ENCODE measurements around the gene PRKAG3. TPM values are rescaled to one million over a fixed set of nuclear protein-coding genes. Genes with fewer than 3 reads are reported as not detected.
A peak's percentile ranks its signal among the peaks of the same experiment; 100 is the strongest.

The PRKAG3 gene
- total RNA-seq, 3 donors from 2014 or later: not detected

DNA sequence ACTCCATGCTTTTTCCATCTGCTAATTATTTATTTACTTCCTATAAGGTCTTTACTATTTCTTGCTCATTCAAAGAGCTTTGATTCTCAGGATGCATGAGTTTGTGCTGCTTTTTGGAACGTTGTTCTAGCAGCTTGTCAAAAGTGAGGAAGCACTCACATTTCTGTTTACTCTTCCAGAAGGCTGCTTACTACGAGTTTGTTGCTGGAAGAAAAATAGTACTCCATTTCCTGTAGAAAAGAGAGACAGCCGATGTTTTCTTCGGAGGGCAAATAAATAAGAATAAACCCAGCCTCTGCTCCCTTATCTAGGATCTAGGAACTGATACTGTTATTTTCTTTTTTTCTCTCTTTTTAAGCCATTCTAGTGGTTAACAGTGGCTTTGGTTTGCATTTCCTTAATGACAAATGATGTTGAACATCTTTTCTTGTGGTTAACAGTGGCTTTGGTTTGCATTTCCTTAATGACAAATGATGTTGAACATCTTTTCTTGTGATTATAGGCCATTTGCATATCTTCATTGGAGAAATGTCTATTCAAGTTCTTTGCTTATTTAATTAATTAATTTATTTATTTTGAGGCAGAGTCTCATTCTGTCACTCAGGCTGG lies 29.1 kb downstream of the PRKAG3 start:
- H3K4me1 ChIP-seq (ENCODE audit: low read depth): peaks cover 7% of the 10 kb centered on the region
- H3K36me3 ChIP-seq (ENCODE audit: low read depth): no peaks in the 10 kb centered on the region
- peaks cover 11% of the 10 kb centered on the region for H3K9me3 ChIP-seq
- no peak for DNase-seq
- intact Hi-C loops (cut with DNase I, micrococcal nuclease): no loop called here
- no peak for ATAC-seq
- TF ChIP-seq, protein P1, sequence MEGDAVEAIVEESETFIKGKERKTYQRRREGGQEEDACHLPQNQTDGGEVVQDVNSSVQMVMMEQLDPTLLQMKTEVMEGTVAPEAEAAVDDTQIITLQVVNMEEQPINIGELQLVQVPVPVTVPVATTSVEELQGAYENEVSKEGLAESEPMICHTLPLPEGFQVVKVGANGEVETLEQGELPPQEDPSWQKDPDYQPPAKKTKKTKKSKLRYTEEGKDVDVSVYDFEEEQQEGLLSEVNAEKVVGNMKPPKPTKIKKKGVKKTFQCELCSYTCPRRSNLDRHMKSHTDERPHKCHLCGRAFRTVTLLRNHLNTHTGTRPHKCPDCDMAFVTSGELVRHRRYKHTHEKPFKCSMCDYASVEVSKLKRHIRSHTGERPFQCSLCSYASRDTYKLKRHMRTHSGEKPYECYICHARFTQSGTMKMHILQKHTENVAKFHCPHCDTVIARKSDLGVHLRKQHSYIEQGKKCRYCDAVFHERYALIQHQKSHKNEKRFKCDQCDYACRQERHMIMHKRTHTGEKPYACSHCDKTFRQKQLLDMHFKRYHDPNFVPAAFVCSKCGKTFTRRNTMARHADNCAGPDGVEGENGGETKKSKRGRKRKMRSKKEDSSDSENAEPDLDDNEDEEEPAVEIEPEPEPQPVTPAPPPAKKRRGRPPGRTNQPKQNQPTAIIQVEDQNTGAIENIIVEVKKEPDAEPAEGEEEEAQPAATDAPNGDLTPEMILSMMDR (IDR thresholded peaks at IDR 0.05): no peak
- H3K4me3 ChIP-seq: no peak overlapping the region

DNA sequence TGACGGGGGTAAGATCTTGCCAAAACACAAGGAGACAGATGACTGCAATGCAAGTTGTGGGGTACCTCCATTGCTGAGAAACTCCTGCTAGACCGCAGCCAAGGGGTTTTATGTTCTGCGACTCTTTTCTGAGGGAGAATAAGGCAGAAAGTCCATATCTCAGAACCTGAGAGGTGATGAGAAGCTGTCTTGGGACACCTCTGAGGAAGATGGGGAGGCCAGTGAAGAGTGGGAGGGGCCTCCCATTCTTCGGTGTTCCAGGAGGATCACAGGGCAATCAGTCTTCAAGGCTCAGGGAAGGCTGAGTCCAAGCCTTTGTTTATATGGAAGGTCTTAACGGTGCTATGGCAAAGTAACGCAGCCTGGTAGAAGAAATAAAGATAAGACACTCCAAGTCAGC lies 31.6 kb downstream of the PRKAG3 start:
- Histone ChIP-seq H3K4me3 (no peak overlapping the region), H3K36me3 (ENCODE audit: low read depth) (no peaks in the 10 kb centered on the region), H3K4me1 (ENCODE audit: low read depth) (peaks cover 7% of the 10 kb centered on the region), H3K9me3 (peaks cover 11% of the 10 kb centered on the region)
- intact Hi-C loops (cut with DNase I, micrococcal nuclease): no loop called here
- TF ChIP-seq, protein P1 (IDR thresholded peaks at IDR 0.05): no peak
- ATAC-seq: no peak
- no peak for DNase-seq

DNA sequence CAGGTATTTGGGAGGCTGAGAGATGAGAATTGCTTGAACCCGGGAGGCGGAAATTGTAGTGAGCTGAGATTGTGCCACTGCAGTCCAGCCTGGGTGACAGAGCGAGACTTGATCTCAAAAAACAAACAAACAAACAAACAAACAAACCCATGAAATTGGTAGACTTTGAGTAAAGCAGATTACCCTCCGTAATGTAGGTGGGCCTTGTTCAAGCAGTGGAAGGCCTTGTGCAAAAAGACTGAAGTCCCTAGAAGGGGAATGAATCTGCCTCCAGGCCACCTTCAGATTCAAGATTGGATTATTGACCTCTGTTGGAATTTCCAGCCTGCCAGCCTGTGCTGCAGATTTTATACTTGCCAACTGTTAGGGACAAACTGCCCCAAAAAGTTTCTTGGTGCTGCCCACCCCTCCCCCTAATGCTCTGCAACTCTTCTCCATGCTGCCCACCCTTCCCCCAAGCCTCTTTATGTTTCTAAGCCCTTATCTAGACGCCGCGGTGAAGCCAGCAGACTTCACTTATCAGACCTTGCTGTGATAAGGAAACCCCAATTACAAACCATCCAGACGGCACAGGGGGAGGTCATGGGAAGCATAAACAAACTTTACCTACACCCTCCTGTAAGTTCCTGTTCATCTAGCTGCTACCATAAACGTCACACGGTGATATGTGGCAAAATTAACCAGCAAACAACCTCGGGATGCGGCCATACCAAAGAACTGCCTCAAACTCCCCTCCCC lies 32.7 kb downstream of the PRKAG3 start:
- no peak overlapping the region for H3K4me3 ChIP-seq
- peak; percentile 9 for ATAC-seq
- TF ChIP-seq, protein P1 (IDR thresholded peaks at IDR 0.05): no peak
- intact Hi-C loops (cut with DNase I, micrococcal nuclease): no loop called here
- no peaks in the 10 kb centered on the region for H3K36me3 ChIP-seq (ENCODE audit: low read depth)
- H3K4me1 ChIP-seq (ENCODE audit: low read depth): peaks cover 7% of the 10 kb centered on the region
- no peak for DNase-seq
- H3K9me3 ChIP-seq: peaks cover 2% of the 10 kb centered on the region

DNA sequence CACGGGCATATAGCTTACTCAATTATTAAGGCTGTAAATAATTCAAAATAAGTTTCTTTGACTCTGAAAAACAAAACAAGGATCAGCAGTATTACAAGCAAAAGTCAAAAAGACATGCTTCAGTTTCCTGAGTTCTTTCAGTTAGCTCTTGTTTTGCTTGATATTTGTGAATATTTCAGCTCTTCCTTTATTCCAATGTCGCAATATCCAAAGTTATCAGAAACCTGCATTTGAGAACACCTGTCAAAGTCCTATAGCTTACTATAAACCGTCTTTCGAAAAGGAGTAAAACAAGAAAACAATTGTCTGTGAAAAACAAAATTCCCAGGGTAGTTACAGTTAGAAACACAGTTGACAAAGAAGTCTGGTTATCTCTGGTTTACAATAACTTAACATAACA lies 34.9 kb downstream of the PRKAG3 start:
- Histone ChIP-seq H3K9me3 (no peaks in the 10 kb centered on the region), H3K36me3 (ENCODE audit: low read depth) (no peaks in the 10 kb centered on the region), H3K4me3 (no peak overlapping the region), H3K4me1 (ENCODE audit: low read depth) (no peaks in the 10 kb centered on the region)
- intact Hi-C loops (cut with DNase I, micrococcal nuclease): no loop called here
- DNase-seq: no peak
- no peak for ATAC-seq
- TF ChIP-seq, protein P1 (IDR thresholded peaks at IDR 0.05): no peak

DNA sequence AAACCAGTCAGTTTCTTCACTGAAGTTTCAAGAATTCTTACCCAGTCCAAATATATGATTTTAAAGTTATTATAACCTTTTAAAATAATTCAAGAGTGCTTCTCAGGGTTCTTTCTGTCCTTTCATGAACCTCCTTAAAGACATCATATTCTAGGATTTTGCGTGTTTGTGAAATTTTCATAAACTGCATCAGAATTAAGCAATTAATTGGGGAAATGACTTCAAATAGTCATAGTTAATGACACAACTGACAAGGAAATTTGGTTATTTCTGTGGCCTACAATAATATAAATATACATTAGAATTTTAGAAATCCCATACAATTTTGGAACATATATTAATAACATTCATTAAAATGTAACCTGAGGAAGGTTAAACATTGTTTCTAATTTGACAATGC lies 39.2 kb downstream of the PRKAG3 start:
- Histone ChIP-seq H3K9me3 (no peaks in the 10 kb centered on the region), H3K4me1 (ENCODE audit: low read depth) (no peaks in the 10 kb centered on the region), H3K4me3 (no peak overlapping the region), H3K36me3 (ENCODE audit: low read depth) (no peaks in the 10 kb centered on the region)
- intact Hi-C loops (cut with DNase I, micrococcal nuclease): no loop called here
- DNase-seq: no peak
- ATAC-seq: no peak
- TF ChIP-seq, protein P1 (IDR thresholded peaks at IDR 0.05): no peak
